ENCODE measurements around the gene ESRRG. TPM values are rescaled to one million over a fixed set of nuclear protein-coding genes. Genes with fewer than 3 reads are reported as not detected.

Gene ESRRG
- total RNA-seq, 2 donors from 2014 or later, result 5.1 to 6.7 TPM

GRCh38 chr1:216562383-216562782, 160.8 kb downstream of the ESRRG start:
- no peak overlapping the region for H3K4me3 ChIP-seq (ENCODE audit: low read length)
- peak; percentile 66 for TF ChIP-seq CTCF (conservative IDR thresholded peaks at IDR 0.05)
- no peaks in the 10 kb centered on the region for H3K36me3 ChIP-seq (ENCODE audit: control insufficient read depth, insufficient read depth, low read length)
- WGBS, 2 experiments (ENCODE audit: insufficient coverage in 1 of 2, insufficient read length in 1 of 2), result 64% methylated on average over 2 of the region's 3 CpGs; no CpG with 5 or more reads in 1 of the 2 experiments
- no peak overlapping the region for H3K9ac ChIP-seq (ENCODE audit: extremely low read depth, low read length, poor library complexity, severe bottlenecking)
- H3K27me3 ChIP-seq (ENCODE audit: control insufficient read depth, insufficient read depth, low read length, poor library complexity, severe bottlenecking), result no peaks in the 10 kb centered on the region
- Mint-ChIP-seq H3K4me1 (peaks cover 6% of the 10 kb centered on the region), H3K27ac (no peak overlapping the region), H3K9me3 (no peaks in the 10 kb centered on the region), H3K36me3 (ENCODE audit: low read depth) (no peaks in the 10 kb centered on the region), H3K4me3 (no peak overlapping the region), H3K27me3 (ENCODE audit: insufficient read depth) (no peaks in the 10 kb centered on the region)
- no peak overlapping the region for H3K27ac ChIP-seq (ENCODE audit: low read depth, low read length)
- H3K9me3 ChIP-seq (ENCODE audit: control insufficient read depth, low read length), result no peaks in the 10 kb centered on the region
- no peak for DNase-seq
- H3K4me1 ChIP-seq (ENCODE audit: control insufficient read depth, insufficient read depth, low read length), result no peaks in the 10 kb centered on the region

GRCh38 chr1:216560527-216560926, 162.7 kb downstream of the ESRRG start:
- H3K4me1 Mint-ChIP-seq, result peaks cover 2% of the 10 kb centered on the region
- Histone ChIP-seq H3K4me1 (ENCODE audit: control insufficient read depth, insufficient read depth, low read length) (no peaks in the 10 kb centered on the region), H3K36me3 (ENCODE audit: control insufficient read depth, insufficient read depth, low read length) (no peaks in the 10 kb centered on the region), H3K4me3 (ENCODE audit: low read length) (no peak overlapping the region), H3K9ac (ENCODE audit: extremely low read depth, low read length, poor library complexity, severe bottlenecking) (no peak overlapping the region), H3K27ac (ENCODE audit: low read depth, low read length) (no peak overlapping the region), H3K9me3 (ENCODE audit: control insufficient read depth, low read length) (no peaks in the 10 kb centered on the region), H3K27me3 (ENCODE audit: control insufficient read depth, insufficient read depth, low read length, poor library complexity, severe bottlenecking) (no peaks in the 10 kb centered on the region)
- 81 to 96% methylated on average over 4 to 11 of the region's 11 CpGs for WGBS, 2 experiments (ENCODE audit: insufficient coverage in 1 of 2, insufficient read length in 1 of 2)
- no peaks in the 10 kb centered on the region for H3K9me3 Mint-ChIP-seq
- H3K4me3 Mint-ChIP-seq, result no peak overlapping the region
- H3K27ac Mint-ChIP-seq, result no peak overlapping the region
- no peak for DNase-seq
- H3K36me3 Mint-ChIP-seq (ENCODE audit: low read depth), result no peaks in the 10 kb centered on the region
- TF ChIP-seq CTCF (conservative IDR thresholded peaks at IDR 0.05), result no peak
- no peaks in the 10 kb centered on the region for H3K27me3 Mint-ChIP-seq (ENCODE audit: insufficient read depth)

- H3K4me3 Mint-ChIP-seq, result no peak overlapping the region
Measured at GRCh38 chr1:216559359-216559758, 163.9 kb downstream of the ESRRG start.

More at GRCh38 chr1:216559359-216559758, 163.9 kb downstream of the ESRRG start:
- Histone ChIP-seq H3K27ac (ENCODE audit: low read depth, low read length) (no peak overlapping the region), H3K36me3 (ENCODE audit: control insufficient read depth, insufficient read depth, low read length) (no peaks in the 10 kb centered on the region), H3K4me1 (ENCODE audit: control insufficient read depth, insufficient read depth, low read length) (no peaks in the 10 kb centered on the region), H3K9ac (ENCODE audit: extremely low read depth, low read length, poor library complexity, severe bottlenecking) (no peak overlapping the region), H3K9me3 (ENCODE audit: control insufficient read depth, low read length) (no peaks in the 10 kb centered on the region), H3K4me3 (ENCODE audit: low read length) (no peak overlapping the region), H3K27me3 (ENCODE audit: control insufficient read depth, insufficient read depth, low read length, poor library complexity, severe bottlenecking) (no peaks in the 10 kb centered on the region)
- DNase-seq, result no peak
- WGBS, 2 experiments (ENCODE audit: insufficient coverage in 1 of 2, insufficient read length in 1 of 2), result 90% methylated on average over 3 of the region's 3 CpGs; no CpG with 5 or more reads in 1 of the 2 experiments
- peaks cover 5% of the 10 kb centered on the region for H3K4me1 Mint-ChIP-seq
- H3K27ac Mint-ChIP-seq, result no peak overlapping the region
- H3K9me3 Mint-ChIP-seq, result no peaks in the 10 kb centered on the region
- no peaks in the 10 kb centered on the region for H3K36me3 Mint-ChIP-seq (ENCODE audit: low read depth)
- no peaks in the 10 kb centered on the region for H3K27me3 Mint-ChIP-seq (ENCODE audit: insufficient read depth)
- no peak for TF ChIP-seq CTCF (conservative IDR thresholded peaks at IDR 0.05)

Data from endodermal cell (in vitro differentiated cells).